CD4-positive, alpha-beta T cell treated with Interferon alpha-2 for 1 hour (primary cell): ENCODE results near the gene KRT80.

Experiments
- DNase-seq, 2 donors: peaks; one replicate each; pipeline ENCODE4 v3.0.0-alpha.2; 2020 to 2022

The KRT80 gene

GRCh38 chr12:52151153-52151836, 40.5 kb downstream of the KRT80 start:
- no peak for DNase-seq

DNA sequence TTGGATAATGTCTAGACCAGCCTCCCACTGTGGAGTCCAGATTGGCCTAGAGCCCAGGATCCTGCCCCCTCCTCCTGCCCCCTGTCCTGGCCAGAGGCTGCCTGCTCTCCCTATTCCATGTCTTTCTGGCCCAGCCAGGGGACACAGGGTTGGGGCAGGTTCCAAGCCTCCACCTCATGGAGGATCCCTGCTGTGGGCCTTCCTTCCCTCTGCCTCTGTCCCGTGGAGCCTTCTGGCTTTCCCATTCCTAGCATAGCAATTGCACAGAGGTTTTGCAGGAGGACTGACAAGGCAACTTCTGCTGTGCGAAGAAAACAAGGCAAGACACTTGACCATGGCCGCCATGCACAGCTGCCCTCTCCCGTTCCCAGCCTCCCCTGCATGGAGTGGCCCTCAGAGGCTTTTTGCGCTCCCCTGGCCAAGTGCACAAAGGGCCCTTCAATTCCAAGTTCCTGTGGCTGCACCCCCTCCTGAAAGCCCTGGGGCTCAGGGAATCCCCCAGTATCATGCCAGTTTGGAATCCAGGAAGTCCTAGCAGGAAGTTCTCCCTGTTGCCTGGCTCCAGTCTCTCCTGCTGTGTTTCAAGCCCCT, 42.1 kb downstream of the KRT80 start:
- DNase-seq: no peak

DNA sequence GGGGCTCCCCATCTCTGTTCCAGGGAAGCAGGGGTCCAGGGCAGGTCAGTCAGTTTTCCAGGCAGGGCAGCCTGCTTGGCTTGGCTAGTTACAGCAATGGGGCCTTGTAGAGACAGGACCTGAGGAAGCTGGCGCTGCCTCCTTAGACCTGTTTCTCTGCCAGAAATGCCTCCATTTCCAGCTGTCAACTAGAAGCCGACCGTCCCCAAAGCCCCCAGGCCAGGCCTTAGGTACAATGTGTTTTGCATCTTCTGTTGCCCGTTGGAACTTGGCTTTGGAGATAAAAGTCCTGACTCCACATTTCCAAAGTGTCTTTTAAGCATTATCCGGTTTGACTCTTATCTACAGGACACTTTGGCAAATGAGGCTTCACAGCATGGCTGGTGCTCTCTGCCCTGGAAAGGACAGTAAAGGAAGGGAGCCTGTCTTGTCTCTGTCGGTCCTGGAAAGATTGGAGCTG, 42.6 kb downstream of the KRT80 start:
- no peak for DNase-seq

DNA sequence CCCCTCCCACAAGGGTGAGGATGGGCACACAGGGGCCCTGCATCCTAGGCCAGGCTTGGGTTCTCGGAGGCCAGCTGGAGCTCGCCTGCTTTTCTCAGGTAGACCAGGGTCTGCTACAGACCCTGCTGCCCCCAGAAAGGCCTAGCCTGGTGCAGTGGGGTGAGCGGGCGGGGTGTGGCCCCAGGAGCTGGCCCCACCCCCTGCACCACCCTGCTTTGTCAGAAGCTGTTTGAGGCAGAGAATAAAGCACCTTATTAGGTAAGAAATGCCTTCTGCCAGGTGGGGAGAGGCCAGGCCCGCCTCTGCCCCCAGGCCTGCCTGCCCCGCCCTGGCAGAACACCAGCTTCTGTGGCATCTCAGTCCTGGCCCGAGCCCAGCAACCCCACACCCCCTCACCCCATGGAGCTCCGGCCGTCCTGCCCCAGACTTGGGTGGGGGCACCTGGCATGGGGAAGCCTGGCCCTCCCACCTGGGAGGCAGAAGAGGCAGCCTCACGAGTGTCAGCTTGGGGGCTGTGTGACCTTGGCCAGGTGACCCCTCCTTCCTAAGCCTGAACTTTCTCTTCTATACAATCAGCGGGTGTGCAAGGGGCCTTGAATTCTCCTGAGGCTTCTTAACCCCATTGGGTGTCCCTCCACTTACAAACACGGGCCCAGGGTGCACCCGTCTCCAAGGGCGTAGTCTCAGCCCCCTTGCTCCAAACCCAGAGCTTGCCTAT, 43.2 kb downstream of the KRT80 start:
- no peak for DNase-seq

DNA sequence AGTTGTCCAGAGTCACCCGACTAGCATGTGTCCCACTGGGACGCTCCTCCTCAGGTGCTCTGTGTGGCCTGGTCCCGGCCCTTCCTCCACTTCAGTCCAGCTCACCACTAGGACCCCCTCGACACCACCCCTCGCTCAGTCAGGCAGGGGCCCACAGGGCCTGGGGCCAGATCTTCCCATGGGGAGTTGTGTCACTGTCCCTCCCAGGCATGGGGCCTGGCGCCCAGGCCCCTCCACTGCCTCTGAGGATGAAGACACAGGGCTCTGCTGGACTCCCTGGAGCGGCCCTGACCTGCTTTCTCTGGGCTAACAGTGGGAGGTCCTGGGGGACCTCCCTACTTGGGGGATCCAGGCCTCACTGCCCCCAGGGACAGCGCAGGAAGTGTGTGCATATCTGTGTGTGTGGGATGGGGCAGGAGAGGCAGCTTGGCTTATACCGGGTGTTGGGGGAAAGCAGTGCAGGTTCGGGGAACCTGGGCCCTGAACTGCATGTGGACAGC, 43.8 kb downstream of the KRT80 start:
- DNase-seq: no peak

GRCh38 chr12:52147367-52147963, 44.3 kb downstream of the KRT80 start:
- peak in 1 of 2 donors; percentile 58 for DNase-seq

DNA sequence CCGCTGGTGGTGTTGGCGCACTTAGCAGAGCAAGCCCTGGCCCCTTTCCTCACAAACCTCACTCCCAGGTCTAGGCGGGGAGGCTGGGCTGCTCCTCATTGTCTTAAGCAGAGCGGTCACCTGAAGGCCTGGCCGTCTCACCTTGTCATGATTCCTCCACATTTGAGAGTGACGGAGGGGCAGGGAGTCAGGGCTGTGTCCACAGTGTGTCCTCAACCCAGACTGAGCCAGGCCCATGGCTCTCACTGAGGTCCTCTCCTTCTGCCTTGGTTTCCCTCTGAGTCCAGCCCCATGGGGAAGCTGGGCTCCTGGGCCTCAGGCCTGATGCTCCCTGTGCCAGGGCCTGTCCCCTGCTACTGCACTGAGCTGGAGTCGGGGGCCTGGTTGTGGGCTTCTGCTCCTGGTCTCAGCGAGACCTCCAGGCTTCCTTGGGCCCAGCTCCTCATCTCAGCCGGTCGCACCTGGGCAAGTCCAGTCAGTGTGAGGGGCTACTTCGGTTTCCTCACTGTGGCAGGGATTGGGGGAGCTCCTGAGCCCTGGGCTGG, 44.9 kb downstream of the KRT80 start:
- no peak for DNase-seq

DNA sequence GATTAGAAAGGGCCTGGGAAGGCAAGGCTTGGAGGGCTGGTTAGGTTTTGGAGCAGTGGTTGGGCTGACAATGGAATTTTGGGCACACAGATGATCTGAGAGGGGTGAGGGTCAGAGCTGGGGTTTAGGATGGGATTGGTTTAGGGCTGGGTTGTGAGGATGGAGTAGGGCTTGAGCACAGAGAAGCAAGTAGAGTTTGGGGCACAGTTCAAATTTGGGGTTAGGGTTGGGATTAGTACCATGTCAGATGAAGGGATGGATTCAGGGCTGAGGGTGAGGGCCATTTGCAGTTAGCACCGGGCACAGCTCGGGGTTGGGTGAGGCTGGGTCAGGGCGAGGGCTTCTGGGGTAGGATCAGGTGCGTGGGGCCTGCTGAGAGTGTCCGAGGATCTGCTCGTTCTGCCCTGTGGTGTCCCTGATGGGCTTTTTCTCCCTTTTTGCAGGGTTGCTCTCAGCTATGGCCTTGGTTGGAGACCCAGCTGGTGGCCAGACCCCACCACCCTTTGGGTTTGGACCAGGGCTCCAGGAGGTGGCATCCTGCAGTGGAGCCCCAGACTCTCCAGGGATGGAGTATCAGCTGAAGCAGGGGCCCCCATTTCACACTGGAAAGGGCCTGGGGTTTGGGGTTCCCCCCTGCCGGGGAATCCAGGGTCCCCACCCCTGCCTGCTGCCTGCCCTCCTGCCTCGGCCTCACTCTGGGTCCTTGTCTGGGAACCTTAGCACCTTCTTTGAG, 45.6 kb downstream of the KRT80 start:
- DNase-seq: no peak

DNA sequence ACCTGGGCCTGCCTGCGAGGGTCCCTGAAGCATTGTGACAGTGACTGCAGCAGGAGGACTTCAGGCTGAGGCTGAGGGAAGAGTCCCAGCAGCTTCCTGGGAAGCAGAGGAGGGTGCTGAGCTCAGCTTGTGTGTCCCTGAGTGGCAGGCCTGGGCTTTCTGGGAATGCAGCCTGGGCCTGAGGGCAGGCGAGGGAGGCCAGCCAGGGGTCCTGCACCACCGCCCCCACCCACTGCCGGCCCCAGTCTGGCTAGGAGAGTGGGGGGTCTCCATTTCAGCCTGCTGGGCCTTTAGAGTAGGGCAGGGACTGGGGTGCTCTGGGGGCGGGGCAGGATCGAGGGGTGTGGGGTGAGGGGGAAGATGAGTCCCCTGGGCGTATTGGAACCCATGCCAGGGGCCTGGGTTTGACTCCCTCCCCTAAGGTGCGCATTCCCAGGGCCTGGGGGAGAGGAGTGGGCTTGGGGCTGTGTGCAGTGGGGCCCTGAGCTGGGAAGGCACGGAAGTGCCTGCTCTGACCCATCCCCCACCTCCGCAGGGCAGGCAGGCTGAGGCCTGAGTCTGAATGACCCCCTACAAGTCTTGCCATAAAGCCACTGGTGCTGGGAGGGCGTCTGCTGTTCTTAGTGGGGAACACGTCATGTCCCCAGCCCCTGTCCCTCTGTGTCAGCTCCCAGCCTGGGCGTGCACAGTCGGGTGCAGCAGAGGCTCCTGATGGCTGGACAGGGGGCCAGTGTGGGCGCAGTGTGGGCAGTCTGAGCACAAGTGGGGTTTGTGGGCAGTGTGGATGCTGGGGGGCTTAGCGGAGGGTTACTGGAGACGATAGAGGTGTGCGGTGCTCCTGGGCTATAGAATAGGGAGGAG, 46.4 kb downstream of the KRT80 start:
- DNase-seq: no peak

- no peak for DNase-seq
Observed at GRCh38 chr12:52144512-52145227, 47.1 kb downstream of the KRT80 start.

GRCh38 chr12:52142431-52142830, 49.4 kb downstream of the KRT80 start:
- no peak for DNase-seq

DNA sequence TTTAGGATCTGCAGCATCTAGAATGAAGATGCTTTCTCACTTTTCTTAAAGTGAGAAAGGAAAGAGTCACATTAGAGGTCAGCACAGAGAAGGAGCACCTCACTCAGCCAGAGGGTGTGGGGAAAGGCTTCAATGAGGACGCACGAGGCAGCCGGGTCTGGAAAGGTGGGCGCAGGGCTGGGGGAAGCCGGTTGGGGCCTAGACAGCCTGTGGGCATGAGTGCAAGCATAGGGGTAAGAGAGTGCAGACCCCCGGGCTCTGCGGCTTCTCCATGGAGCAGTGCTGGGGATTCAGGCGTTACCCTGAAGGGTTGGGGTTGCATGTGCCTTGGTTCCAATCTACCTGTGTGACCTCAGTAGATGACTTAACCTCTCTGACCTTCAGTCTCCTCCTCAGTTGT, 49.9 kb downstream of the KRT80 start:
- no peak for DNase-seq

- DNase-seq: no peak
Observed at GRCh38 chr12:52141306-52141705, 50.5 kb downstream of the KRT80 start.

- peak in 1 of 2 donors; percentile 44 for DNase-seq
Observed at GRCh38 chr12:52139579-52140062, 52.2 kb downstream of the KRT80 start.

DNA sequence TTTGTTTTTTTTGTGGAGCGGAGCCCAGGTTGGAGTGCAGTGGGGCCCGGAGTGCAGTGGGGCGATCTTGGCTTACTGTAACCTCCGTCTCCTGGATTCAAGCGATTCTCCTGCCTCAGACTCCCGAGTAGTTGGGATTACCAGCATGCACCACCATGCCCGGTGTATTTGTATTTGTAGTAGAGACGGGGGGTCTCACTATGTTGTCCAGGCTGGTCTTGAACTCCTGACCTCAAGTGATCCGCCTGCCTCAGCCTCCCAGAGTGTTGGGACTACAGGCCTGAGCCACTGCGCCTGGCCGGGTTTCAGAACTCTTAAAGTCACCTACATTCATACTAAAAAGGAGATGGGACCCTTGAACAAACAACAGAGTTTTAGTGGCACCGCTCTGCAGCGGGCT, 52.7 kb downstream of the KRT80 start:
- no peak for DNase-seq

DNA sequence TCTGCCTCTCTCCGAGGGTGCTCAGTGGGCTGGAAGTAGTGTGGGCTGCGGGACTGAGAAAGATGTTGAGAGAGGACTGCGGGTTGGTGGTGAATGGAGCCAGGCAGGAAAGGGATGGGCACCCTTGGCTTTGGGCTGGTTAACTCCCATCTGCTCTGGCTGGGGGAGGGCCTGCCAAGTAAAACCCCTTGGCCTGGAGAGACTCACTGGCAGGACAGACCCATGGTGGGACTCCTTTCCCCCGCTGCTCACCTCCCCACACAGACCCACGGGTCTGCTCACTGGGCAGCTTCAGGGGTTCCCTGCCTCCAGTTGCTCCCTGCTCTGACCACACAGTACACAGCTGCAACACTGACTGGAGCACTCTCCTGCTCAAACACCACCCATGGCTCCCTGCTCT, 54.1 kb downstream of the KRT80 start:
- DNase-seq: no peak

DNA sequence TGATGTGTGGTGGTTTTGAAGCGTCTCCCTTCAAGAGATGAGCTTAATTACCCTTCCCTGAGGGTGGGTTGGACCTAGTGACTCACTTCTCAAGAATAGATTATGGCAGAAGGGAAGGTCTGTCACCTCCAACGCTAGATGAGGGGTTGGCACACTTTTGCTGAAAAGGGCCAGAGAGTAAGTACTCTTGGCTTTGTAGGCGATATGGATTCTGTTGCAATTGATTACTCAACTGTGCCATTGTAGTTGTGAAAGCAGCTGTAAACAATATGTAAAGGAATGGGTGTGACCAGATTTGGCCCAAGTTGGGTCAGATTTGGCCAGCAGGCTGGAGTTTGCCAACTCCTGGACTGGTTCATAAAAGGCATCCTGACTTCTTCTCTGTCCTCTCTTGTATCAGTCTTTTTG, 59.1 kb downstream of the KRT80 start:
- DNase-seq: no peak

DNA sequence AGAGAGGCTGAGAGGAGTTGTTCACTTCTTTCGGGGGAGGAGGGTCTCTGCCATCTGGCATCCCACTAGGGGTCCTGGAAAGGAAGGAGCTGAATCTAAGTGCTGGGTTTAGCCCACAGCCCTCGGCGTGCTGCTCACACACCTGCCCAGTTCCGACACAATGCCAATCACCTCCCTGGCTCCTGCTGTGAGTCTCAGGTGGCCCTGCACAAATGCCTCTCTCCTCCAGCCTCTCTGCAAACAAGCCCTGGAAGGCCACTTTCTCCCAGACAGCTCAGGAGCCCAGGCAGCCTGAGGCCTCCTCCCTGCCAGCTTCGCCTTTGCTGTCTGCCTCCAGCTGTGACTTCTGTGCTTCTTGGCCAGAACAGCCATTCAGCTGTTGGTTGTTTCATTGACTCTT, 61.1 kb downstream of the KRT80 start:
- DNase-seq: no peak

GRCh38 chr12:52127683-52128450, 63.9 kb downstream of the KRT80 start:
- DNase-seq: no peak
